Retina (tissue), 1 donor: Measurements from ENCODE around the gene ITIH3.

Source experiments
- DNase-seq: peaks from one replicate; pipeline ENCODE4 v3.0.0-alpha.2; 2016

The ITIH3 gene

DNA sequence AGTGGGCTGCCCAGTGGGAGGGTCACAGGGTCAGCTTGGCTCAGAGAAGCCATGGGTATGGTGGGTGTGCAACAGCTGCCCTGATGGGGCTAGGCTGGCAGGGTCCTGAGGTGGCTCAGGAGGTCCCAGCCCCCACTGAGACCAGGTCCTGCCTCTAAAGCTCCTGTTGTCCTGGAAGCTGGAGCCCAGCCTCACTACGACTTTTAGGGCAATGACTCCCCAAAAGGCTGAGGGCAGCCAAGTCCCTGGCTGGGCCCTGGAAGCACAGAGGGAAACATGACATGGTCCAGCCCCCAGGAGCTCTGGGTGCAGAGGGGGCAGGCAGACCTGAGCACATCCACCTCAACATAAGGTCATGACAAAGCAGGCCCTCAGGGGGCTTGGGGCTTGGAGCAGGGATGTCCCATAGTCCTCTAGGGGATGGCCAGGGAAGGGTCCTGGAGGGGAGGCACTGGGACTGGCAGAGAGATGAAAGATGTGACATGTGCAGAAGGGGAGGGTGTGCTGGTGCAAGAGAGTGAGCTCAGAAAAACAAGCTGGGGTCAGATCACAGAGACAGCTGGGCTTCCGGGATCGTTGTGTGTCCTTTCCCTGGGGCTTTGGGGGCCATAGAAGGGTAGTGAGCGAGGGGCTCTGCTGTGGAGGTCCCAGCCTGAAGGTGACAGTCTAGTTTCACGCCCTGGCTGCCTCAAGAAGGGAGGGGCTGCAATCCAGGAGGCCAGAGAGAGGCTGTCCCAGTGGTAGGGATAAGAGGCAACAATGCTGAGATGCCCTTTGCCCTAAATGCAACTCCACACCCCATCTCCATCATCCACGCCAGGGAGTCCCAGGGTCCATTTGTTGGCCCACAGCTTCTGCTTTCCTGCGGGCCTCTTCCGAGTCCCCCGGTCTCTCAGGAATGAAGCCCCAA is 639 bp upstream of the ITIH3 start:
- DNase-seq: peak; percentile 49

DNA sequence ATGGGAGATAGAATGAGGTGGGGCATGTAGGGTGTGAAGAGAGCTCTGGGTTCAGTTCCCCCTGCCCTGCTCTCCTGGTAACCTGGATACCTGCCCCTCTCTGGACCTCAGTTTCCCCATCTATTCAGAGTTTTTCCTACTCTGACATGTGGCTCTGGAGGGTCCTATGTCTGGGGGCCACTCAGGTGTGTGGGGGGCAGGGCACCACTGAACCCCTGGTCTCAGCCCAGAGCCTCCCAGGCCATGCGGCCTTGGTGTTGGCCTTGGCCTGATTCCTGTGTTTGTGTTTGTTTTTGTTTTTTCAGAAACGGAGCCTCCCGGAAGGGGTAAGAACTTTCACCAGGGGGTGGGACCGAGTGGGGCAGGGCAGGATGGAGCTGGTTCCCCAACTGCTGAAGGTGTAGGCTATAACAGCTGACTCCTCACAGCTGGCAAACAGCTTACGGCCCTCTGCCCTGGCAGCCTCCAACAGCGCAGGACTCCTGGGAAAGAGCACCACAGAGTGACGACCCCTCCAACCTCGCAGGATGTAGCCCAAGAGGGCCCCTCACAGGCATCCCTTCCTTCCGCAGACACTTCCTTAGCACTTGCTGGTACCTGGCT is 803 bp downstream of the ITIH3 start:
- no peak for DNase-seq

DNA sequence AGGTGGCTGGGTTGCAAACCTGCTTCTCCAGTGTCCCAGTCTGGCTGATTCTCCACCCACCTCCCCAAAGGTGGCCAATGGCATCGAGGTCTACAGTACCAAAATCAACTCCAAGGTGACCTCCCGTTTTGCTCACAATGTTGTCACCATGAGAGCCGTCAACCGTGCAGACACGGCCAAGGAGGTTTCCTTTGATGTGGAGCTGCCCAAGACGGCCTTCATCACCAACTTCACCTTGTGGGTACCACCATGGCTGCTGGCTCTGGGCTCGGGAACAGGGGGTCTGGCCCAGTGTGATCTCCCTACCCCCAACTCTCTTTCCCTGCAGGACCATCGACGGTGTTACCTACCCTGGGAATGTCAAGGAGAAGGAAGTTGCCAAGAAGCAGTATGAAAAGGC is 1.8 kb downstream of the ITIH3 start:
- DNase-seq: no peak

DNA sequence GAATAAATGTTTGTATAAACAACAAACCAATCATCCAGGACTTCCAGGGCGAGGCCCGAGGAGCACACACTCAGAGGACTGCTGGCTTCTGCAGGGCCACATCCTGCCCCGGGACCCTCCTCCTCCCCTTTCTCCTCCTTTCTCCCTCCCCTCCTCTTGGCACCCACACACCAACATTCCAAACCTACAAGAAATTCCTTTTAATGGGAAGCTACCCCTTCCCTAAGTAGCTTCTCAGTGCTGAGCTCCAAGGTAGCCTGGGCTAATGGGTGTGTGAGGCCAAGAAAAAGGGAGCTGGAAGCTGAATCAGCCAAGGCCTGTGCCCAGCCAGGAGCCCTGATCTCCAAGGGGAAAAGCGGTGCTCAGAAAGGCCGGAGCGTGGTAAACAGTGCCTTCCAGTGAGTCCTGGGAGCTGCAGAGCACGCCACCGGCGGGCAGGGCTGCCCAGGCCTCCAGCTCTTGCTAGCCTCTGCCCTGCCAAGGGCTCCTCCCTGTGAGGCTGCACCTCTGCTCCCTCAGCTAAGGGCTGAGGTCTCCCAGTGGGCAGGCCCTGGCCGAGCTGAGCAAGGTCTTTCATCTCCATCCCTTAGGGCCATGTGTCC is 3.9 kb downstream of the ITIH3 start:
- DNase-seq: no peak

DNA sequence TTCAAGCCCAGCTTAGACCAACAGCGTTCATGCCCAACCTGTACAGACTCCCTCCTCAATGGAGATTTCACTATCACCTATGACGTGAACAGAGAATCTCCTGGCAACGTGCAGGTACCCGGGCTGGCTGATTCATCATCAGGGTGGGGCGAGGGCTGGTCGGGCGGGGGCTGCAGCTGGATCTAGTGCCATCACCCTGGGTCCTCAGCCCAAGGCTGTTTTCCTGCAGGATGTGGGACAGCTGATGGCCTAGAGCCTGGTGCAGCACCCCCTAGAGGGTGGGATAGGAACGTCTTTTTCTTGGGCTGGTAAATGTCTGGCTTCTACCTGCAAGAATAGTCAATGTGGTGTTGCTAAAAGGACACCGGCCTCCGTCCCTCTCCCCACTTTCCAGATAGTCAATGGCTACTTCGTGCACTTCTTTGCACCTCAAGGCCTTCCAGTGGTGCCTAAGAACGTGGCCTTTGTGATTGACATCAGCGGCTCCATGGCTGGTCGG is 4.4 kb downstream of the ITIH3 start:
- no peak for DNase-seq

DNA sequence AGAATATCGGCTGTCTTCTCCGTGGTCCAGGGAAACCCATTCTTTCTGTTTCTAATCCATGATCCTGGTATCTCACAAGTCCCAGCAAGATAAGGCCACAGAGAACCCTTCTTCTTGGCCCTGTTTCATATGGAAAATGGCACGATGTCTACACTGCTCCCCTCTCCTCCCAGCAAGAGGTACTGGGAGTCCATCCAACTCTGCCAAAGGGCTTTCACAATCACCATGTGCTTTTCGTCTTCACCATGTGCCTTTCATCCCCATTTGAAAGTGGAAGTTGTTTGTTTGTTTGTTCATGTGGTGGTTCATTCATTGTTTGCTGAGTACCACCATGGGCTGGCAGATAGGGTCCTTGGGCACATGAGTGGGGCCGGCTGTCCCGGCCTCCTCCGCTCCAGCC is 5.5 kb downstream of the ITIH3 start:
- DNase-seq: no peak

DNA sequence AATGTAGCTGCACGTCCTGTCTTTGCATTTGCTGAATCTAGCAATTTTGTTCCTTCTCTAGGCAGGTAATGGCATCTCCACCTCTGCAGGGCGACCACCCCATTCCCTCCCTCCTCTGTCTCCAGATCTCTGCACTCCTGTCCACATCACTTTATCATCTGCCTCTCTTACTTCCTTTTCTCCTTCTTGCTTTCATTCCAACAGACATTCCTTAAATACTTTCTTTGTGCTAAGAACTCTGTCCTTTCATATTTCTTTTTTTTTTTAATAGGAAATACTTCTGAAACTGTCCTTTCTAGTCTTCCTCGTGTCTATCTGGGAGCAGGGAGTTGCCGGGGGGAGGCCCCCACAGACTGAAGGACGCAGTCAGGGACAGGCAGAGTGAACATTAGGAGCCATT is 7.2 kb downstream of the ITIH3 start:
- DNase-seq: no peak

DNA sequence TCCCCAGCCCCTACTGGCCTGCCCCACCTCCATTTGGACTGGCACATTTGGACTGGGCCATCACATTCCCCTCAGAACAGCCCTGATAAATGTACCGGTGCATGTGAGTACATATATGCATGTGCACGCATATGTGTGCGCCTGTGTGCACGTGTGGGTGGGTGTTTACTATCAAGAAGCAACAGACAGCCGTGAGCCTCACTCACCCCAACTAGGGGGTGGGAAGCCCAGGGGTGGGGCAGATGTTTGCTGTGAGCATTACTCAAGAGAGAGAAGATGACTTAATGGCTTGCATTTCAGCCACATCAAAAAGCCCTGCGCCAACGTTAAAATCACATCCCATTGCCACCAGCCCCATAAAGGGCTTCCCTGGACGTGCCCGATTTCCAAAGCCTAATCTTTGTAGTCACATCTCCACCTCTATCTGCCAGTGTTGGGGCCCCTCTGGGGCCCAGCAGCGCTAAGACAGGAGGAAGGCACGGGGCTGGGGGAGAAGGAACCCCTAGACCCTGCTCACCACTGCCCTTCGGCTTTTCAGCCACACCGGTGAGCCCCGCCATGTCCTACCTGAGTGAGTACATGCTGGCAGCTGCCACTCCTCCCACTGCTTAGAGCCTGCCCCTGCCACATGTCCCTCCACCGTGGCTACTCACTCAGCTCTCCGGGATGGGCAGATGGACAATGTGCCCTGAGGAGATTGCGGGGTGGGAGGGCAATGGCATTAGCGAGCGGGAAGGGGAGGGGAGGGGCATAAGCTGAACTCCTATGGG is 10.9 kb downstream of the ITIH3 start:
- DNase-seq: no peak

DNA sequence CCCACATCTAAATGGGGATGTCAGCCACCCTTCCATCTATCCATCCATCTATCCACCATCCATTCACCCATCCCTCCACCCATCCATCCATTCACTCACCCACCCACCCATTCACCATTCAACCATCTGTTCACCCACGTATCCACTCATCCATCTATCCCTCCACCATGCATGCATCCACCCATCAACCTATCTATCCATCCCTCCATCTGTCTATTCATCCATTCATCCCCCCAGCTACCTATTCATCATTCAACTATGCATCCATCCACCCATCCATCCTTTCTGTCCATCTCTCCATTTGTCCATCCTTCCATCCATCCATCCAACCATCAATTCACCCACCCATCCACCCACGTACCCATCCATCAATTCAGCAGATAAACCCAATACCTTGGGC is 14.6 kb downstream of the ITIH3 start:
- DNase-seq: no peak

DNA sequence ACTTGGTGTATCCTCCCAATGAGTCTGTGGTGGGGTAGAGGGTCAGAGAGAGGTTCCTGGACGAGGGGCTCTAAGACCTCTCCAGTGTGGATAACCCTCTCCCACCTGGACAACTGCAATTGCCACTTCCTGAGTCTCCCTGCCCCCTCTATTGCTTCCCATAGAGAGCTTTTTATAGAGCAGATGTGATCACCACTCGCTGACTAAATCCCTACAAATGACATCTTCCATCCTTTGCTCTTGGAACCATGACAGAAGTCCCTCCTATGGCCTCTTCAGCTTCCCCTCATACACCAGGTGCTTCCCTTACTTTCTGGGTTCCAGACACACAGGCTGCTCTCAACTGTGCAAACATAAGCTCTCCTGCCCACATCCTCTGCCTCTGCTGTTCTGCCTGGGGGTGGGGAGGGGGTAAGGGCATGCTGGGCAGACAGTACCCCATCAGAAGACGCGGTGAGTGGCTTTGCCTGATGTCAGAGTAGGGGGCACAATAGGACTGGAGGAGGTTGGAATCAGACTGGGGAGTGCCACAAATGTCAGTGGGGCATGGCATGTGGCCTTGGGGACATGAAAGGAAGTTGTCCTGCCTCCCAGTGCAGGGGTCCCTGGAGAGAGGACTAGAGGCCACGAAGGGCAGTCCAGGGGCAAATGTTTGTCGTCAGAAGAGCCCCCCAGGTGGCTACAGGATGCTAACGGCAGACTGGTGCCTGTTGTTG is 15.2 kb downstream of the ITIH3 start:
- DNase-seq: no peak

DNA sequence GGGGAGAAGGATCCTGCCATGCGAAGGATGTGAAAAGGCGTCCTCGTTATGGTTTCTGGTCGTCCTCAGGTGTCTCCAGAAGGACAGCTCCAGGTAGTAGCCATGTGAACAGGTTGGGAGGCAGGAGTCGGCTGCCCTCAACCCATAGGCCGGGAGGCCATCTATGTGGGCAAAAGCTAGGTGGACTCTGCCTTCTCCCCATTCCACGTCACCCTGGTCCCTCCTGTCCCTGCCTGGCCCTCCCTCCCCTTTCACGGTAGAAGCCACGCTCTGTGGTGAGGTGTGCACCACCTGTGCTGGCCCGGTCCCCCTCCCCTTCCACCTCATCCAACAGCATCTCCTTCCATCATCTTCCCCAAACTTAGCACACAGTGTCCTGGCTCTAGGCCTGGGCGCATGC is 16.3 kb downstream of the ITIH3 start:
- DNase-seq: no peak

DNA sequence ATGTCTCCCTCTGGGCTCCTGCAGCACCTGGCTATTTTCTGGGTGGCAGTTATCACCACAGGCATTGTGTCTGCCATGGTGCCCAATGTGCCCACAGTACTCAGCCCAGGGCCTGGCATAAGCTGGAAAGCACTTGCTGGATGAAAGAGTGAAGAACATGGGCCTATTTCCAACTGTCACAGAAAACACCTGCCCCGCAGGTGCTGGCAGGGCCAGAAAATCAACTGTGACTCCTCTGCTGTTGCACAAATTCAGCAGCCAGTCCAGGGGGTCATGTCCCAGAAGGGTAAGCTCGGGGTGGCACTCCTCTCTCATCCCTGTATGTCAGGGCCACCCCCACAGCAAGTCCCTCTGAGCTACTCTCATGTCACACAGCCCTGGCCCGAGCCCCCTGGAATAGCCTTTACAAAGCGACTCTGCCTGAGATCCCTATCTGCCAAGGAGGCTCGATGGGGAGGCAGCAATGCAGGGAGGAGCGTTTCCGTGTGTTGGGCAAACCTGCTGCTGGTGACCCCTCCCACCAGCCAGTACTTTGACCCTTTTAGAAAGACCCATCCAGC is 16.9 kb downstream of the ITIH3 start:
- no peak for DNase-seq

DNA sequence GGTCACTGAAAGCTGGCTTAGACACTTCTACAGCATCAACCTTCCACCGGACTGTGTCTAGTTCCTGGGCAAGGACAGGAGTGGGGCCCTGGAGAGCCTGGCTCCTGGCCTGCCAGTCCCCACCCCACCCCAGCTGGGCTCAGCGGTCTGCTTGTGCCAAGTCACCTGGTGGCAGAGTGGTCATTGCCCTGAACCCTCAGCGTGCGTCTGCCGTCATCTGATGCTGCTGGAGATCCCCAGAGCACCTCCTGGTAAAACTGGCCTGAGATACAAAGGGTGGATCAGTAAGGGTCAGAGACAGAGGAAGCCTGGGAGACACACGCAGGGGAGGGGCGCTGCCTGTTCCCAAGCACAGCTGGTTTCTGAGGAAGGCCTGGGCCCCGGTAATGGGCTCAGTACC is 19.2 kb downstream of the ITIH3 start:
- DNase-seq: no peak

DNA sequence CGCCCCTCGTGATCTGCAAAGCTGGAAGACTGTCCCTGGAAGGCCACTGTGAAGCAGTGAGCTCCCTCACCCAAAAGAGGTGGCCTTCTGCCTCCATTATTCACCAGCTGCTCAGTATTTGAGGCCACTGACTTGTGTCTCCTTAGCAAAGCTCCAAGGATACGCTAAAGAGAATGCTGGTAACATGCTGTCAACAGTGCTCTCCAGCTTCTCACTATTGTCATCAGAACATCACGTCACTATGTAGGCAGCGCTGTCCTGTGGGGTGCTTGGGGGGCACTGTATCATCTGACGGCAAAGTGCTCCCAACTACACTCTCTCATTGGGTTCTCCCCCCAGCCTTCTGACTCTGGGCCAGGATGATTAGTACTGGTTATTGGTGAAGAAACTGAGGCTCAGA is 21.6 kb downstream of the ITIH3 start:
- DNase-seq: no peak

DNA sequence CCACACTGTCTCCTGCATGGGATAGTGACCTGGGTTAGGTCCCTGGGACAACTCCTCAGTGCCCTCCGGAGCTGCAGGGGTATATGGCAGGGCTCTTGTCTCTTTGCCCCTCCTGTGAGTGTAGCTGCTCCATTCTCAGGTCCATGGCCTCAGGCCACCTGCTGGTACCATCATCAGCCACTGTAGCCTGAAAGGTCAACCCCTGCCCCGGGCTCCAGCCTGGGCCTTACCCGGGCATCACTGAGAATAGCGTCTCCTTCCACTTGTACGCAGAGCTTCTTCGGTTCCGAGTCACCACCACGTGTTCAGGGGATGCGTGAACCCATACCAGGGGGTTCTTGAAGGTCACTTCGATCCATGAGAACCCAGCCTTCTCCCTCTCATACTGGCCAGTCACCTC is 22.1 kb downstream of the ITIH3 start:
- no peak for DNase-seq

DNA sequence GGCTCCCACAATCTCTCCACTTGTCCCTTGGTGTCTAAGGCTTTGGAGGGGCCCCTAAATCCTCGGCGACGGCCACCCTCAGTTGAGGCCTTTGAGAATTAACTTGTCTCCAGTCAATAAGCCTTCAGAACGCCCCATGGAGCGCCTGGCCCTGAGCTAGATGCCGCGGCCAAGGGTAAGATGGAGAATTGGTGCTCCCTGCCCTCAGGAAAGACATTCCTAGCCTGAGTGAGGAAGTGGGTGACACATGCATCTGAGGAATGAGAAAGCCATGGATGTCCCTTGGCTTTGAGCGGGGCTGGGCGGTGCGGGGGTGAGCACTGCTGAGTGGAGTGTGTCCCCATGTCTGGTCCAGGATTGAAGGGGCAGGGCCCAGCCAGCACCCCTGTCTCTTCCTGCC is 22.6 kb downstream of the ITIH3 start:
- DNase-seq: no peak

DNA sequence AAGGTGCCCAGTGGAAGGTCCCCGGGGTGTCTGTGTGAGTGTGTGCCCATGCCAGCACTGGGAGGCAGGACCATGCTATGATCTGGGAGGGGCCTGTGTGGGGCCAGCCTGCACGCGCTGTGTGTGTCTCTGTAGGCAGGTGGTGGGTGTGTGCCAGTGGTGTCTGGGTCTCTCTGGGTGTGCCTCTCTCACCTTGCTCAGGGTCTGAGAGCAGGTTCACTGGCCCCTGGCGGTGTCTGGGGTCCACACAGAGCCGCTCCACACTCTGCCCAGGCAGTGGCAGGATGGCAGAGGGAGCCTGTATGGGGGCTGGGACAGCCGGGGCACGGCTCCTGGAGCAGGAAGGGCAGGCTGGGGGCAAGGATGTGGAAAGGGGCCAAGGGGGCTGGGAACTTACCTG is 23.3 kb downstream of the ITIH3 start:
- no peak for DNase-seq

DNA sequence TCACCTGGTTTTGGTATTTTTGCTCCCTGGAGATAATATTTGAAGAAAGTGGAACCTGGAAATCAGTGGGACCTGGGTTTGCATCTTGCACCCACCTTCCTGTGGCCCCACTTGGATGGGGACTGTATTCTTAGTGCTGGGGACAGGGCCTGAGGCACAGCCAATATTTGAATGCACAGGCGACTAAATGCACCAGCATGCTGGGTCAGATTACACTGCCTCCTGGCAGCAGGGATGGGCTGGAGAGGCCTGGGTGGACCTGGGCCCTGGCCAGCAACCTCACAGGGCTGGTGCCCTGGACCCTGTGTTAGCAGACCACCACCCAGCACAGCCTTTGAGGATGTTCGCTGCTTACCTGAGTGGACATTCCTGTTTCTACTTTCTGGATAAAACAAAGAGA is 25.3 kb downstream of the ITIH3 start:
- DNase-seq: no peak

DNA sequence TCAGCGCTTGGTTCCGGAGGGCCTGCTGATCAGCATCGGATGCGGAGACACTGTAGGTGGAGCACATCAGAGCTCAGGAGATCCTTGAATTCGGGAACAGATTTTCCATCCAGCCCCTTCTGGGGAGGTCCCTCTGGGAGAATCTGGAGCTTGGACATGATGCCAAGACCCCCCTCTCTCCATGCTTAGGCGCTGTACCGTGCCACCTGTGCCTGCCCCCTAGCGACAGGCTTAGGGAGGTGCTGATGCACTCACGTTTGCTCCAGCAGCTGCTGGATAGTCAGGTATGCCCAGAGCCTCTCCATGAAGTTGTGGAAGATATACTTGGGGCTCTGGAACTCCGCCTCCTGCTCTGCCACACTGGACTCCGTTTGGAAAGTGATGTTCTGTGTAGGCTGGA is 26.1 kb downstream of the ITIH3 start:
- peak; percentile 35 for DNase-seq

DNA sequence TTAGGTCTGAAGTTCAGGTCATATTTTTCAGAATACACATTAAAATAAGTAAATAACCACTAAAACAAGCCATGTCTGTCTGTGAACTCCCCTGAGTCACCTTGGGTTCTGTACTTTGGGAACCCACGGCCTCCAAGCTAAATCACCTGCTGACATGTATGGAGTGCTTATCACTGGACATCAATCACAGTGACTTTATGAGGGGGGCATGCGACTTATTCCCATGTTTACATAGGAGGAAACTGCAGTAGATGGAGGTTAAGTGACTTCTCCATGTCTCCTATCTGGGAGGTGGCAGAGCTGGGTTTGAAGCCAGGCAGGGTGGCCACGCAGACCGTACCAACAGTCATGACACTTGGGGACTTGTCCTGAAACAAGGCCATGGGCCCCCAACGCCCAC is 27.8 kb downstream of the ITIH3 start:
- no peak for DNase-seq

DNA sequence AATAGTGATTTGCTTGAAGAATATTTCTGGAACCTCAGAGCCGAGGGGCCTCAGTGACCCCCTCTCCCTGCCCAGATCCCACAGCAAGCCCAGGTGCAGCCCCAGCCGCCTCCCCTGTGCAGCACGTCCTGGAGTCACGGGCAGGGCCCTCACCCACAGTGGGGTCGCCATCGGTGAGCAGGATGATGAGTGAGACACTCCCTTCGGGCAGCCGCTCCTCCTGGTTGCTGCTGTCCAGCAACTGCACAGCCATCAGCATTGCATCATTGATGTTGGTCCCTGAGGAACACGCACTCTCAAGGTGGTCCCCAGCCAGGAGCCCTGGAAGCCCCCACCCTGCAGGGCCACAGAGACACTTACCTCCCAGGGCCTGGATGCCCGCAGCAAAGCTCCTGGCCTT is 29.4 kb downstream of the ITIH3 start:
- no peak for DNase-seq

DNA sequence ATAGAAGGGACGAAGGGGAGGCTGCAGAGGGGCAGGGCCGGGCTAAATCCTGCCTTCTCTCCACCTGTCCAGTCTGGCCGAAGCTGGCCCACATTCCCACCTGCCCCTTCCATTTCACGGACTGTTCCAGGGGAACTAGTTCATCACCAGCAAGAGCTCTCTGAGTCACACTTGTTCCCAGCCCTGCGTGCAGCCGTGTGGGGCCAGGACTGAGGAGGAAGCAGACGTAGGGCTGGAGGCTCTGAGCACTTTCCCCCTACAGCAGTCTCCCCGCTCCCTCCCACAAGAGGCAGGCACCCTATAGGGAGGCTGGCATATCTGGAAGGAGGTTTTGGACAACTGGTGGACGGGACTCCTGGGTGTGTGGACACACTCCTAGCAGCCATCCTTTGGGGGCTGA is 32.8 kb downstream of the ITIH3 start:
- no peak for DNase-seq
